OCI-LY1 (cell line): ENCODE measurements around the gene ACSBG1.

ENCODE experiments used
- H2AFZ ChIP-seq: fragments of 200-600 bp; sonication (generic), shearing (Covaris generic); 2 replicates; pipeline ENCODE4 v1.6.0; 2014; ENCODE audit warnings: antibody characterized with exemption, mild to moderate bottlenecking, low read length
- H3F3A ChIP-seq: fragments of 200-600 bp; sonication (generic), shearing (Covaris generic); 2 replicates; pipeline ENCODE4 v1.6.0; 2014; ENCODE audit warnings: mild to moderate bottlenecking, antibody characterized with exemption, low read length, moderate library complexity; ENCODE audit not compliant: insufficient read depth
- H3K27ac ChIP-seq: fragments of 200-600 bp; sonication (generic); 2 replicates; pipeline ENCODE4 v1.5.1; 2014; ENCODE audit warnings: low read length, mixed run types, mild to moderate bottlenecking, low read depth; ENCODE audit not compliant: poor library complexity, severe bottlenecking
- H3K27me3 ChIP-seq: fragments of 200-600 bp; sonication (generic); 2 replicates; pipeline ENCODE4 v1.6.0; 2014; ENCODE audit warnings: antibody characterized with exemption, mild to moderate bottlenecking, low read length, moderate library complexity; ENCODE audit not compliant: insufficient read depth
- H3K36me3 ChIP-seq: fragments of 200-600 bp; sonication (generic); 2 replicates; pipeline ENCODE4 v1.6.1; 2014; ENCODE audit warnings: mild to moderate bottlenecking, antibody characterized with exemption, low read length, moderate library complexity, mixed read lengths; ENCODE audit not compliant: insufficient read depth
- H3K4me1 ChIP-seq: fragments of 200-600 bp; sonication (generic); 2 replicates; pipeline ENCODE4 v1.5.1; 2014; ENCODE audit warnings: mild to moderate bottlenecking, low read length, moderate library complexity; ENCODE audit not compliant: insufficient read depth, severe bottlenecking
- H3K4me2 ChIP-seq: fragments of 200-600 bp; sonication (generic), shearing (Covaris generic); 2 replicates; pipeline ENCODE4 v1.6.1; 2014; ENCODE audit warnings: low read length
- H3K4me3 ChIP-seq: fragments of 200-600 bp; sonication (generic); 2 replicates; pipeline ENCODE4 v1.5.1; 2014; ENCODE audit warnings: low read length, low read depth, mild to moderate bottlenecking, mixed read lengths; ENCODE audit not compliant: poor library complexity, severe bottlenecking
- H3K79me2 ChIP-seq: fragments of 200-600 bp; shearing (Covaris generic); 2 replicates; pipeline ENCODE4 v1.6.1; 2016; ENCODE audit warnings: mixed run types, low read length, mixed read lengths; ENCODE audit not compliant: insufficient read depth
- H3K9ac ChIP-seq: fragments of 200-600 bp; sonication (generic), shearing (Covaris generic); 2 replicates; pipeline ENCODE4 v1.6.1; 2014; ENCODE audit warnings: mild to moderate bottlenecking, low read length, mixed read lengths
- H3K9me2 ChIP-seq: fragments of 200-600 bp; sonication (generic), shearing (Covaris generic); 2 replicates; pipeline ENCODE4 v1.6.1; 2014; ENCODE audit warnings: low read depth, mild to moderate bottlenecking, low read length, mixed read lengths
- H3K9me3 ChIP-seq: fragments of 200-600 bp; shearing (Covaris generic); 2 replicates; pipeline ENCODE4 v1.6.1; 2014; ENCODE audit warnings: low read length, mixed read lengths
- H4K20me1 ChIP-seq: fragments of 200-600 bp; sonication (generic), shearing (Covaris generic); 2 replicates; pipeline ENCODE4 v1.6.0; 2016; ENCODE audit warnings: mild to moderate bottlenecking, low read length; ENCODE audit not compliant: insufficient read depth
- CTCF ChIP-seq: fragments of 200-600 bp; sonication (generic), shearing (Covaris generic); IDR thresholded peaks from 2 replicates; pipeline ENCODE4 v1.5.1; 2017; ENCODE audit warnings: mild to moderate bottlenecking, antibody characterized with exemption, low read length, moderate library complexity, mixed read lengths
- EZH2 ChIP-seq: fragments of 200-600 bp; sonication (generic), shearing (Covaris generic); IDR thresholded peaks from 2 replicates; pipeline ENCODE4 v1.8.0; 2017; ENCODE audit warnings: borderline replicate concordance, mixed run types, mild to moderate bottlenecking, antibody characterized with exemption, low read length, moderate library complexity, mixed read lengths

The ACSBG1 gene

DNA sequence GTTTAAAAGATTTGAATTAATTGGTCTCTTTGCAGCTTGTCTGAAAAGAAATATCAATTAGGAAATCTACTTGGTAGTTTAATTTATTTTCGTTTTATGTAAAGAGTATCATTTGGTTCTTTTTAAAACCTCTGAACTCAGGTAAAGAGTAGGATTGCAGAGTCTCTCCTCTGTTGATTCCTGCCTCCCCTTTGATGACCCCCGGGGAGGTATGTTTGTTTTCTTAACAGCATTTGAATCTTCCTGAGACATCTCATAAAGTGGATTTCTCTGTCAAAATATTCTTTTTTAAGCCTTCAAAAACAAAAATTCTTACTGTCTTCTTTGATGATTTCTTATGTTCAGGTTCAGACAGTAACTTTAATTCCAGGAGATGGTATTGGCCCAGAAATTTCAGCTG lies 77.2 kb downstream of the ACSBG1 start:
- H3K4me3 ChIP-seq: no peak overlapping the region

GRCh38 chr15:78156653-78157052 lies 77.7 kb downstream of the ACSBG1 start:
- Histone ChIP-seq H3K9ac (no peak overlapping the region), H3K79me2 (peaks cover 25% of the 10 kb centered on the region), H3K4me2 (no peak overlapping the region)

More for the DNA sequence above, 77.2 kb downstream of the ACSBG1 start:
- no peak for TF ChIP-seq EZH2
- TF ChIP-seq CTCF: no peak
- Histone ChIP-seq H3K27me3 (no peaks in the 10 kb centered on the region), H3K9me2 (no peaks in the 10 kb centered on the region), H3K27ac (no peak overlapping the region), H3F3A (no peaks in the 10 kb centered on the region), H3K4me2 (no peak overlapping the region), H3K36me3 (peaks cover 47% of the 10 kb centered on the region), H3K79me2 (peaks cover 23% of the 10 kb centered on the region; the same call in 1 of the 2 replicates), H3K9ac (no peak overlapping the region), H3K4me1 (no peaks in the 10 kb centered on the region), H4K20me1 (no peaks in the 10 kb centered on the region), H3K9me3 (no peaks in the 10 kb centered on the region), H2AFZ (no peak overlapping the region)

DNA sequence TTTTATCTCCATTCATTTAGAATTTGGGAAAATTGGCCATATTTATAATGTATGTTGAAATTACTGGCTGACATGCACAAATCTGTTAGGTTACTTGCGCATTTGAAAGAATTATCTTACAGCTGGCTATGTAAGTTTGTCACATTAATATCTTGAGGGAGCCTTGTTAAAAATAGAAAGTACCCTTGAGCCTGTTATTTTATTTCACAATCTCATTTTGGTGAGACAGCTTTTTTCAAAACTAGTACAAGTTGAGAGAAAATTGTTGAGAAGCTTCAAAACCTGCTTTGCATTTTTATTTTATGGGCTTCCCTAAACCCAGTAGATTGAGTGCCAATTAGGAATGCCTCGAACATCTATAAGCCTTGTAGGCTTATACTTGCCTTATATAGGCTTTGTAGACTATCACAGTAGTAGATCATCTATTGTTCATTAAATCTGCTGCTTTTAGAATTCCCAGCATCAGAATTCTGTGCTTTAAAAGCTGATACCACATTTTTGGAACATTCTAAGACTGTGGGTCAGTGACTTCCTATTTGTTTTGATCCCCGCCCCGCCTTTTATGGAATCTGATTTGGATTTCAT lies 78.9 kb downstream of the ACSBG1 start:
- no peak overlapping the region for H3K9ac ChIP-seq
- no peak overlapping the region for H2AFZ ChIP-seq
- no peak overlapping the region for H3K4me2 ChIP-seq
- H3K79me2 ChIP-seq: peaks cover 35% of the 10 kb centered on the region
- H3K9me2 ChIP-seq: no peaks in the 10 kb centered on the region
- H3K27ac ChIP-seq: no peak overlapping the region
- no peaks in the 10 kb centered on the region for H3K9me3 ChIP-seq
- H3K4me3 ChIP-seq: no peak overlapping the region
- H4K20me1 ChIP-seq: no peaks in the 10 kb centered on the region
- no peaks in the 10 kb centered on the region for H3K27me3 ChIP-seq
- no peaks in the 10 kb centered on the region for H3F3A ChIP-seq
- peaks cover 33% of the 10 kb centered on the region for H3K36me3 ChIP-seq
- H3K4me1 ChIP-seq: peaks cover 7% of the 10 kb centered on the region
- TF ChIP-seq CTCF: no peak
- TF ChIP-seq EZH2: no peak

More at GRCh38 chr15:78156653-78157052, 77.7 kb downstream of the ACSBG1 start:
- TF ChIP-seq CTCF: no peak
- no peak for TF ChIP-seq EZH2
- no peaks in the 10 kb centered on the region for H3F3A ChIP-seq
- no peaks in the 10 kb centered on the region for H3K4me1 ChIP-seq
- H4K20me1 ChIP-seq: no peaks in the 10 kb centered on the region
- H3K9me3 ChIP-seq: no peaks in the 10 kb centered on the region
- no peaks in the 10 kb centered on the region for H3K27me3 ChIP-seq
- no peaks in the 10 kb centered on the region for H3K9me2 ChIP-seq
- peaks cover 42% of the 10 kb centered on the region for H3K36me3 ChIP-seq
- H3K27ac ChIP-seq: no peak overlapping the region
- no peak overlapping the region for H2AFZ ChIP-seq
- H3K4me3 ChIP-seq: no peak overlapping the region
